HG03521 (cell line): ENCODE results near the gene GRIFIN.

Experiments
- ATAC-seq: cut with Tn5 transposase; IDR thresholded peaks from one replicate; pipeline ENCODE4 v1.9.1; 2021; ENCODE audit warnings: mild to moderate bottlenecking, moderate library complexity; ENCODE audit not compliant: unreplicated experiment

GRIFIN gene

GRCh38 chr7:2476298-2476697, at the start of gene GRIFIN:
Gene GRIFIN (minus strand): TSS chr7:2476398. CDS start chr7:2476383, 15 bp downstream.
- ATAC-seq = no peak

- no peak for ATAC-seq
Observed at GRCh38 chr7:2524808-2525657, 48.8 kb upstream of the GRIFIN start.

- ATAC-seq = no peak
Observed at GRCh38 chr7:2523941-2524807, 48.0 kb upstream of the GRIFIN start.

GRCh38 chr7:2523461-2523936, 47.3 kb upstream of the GRIFIN start:
- no peak for ATAC-seq

GRCh38 chr7:2522780-2523433, 46.7 kb upstream of the GRIFIN start:
- no peak for ATAC-seq

GRCh38 chr7:2521952-2522591, 45.9 kb upstream of the GRIFIN start:
- ATAC-seq = no peak

- ATAC-seq = no peak
Observed at GRCh38 chr7:2521341-2521745, 45.1 kb upstream of the GRIFIN start.

- no peak for ATAC-seq
Observed at GRCh38 chr7:2520761-2521290, 44.6 kb upstream of the GRIFIN start.

GRCh38 chr7:2520131-2520760, 44.0 kb upstream of the GRIFIN start:
- no peak for ATAC-seq

- peak; percentile 85 for ATAC-seq
Observed at GRCh38 chr7:2519119-2519930, 43.1 kb upstream of the GRIFIN start, which contains the start of gene LFNG. Gene LFNG (plus strand): TSS chr7:2519774. CDS start chr7:2519862, 88 bp downstream.

GRCh38 chr7:2518737-2519118, 42.5 kb upstream of the GRIFIN start:
- ATAC-seq = no peak

- no peak for ATAC-seq
Observed at GRCh38 chr7:2517678-2518507, 41.7 kb upstream of the GRIFIN start.

- ATAC-seq = no peak
Observed at GRCh38 chr7:2517026-2517425, 40.8 kb upstream of the GRIFIN start.

- ATAC-seq = no peak
Observed at GRCh38 chr7:2516194-2516555, 40.0 kb upstream of the GRIFIN start.

- ATAC-seq = no peak
Observed at GRCh38 chr7:2515424-2516193, 39.4 kb upstream of the GRIFIN start.

GRCh38 chr7:2514473-2515423, 38.5 kb upstream of the GRIFIN start:
- ATAC-seq = no peak
